ENCODE data around the gene AOPEP. TPM values are rescaled to one million over a fixed set of nuclear protein-coding genes. Genes with fewer than 3 reads are reported as not detected.

The AOPEP gene
- total RNA-seq, 1 donor from 2014 or later: 175 TPM

DNA sequence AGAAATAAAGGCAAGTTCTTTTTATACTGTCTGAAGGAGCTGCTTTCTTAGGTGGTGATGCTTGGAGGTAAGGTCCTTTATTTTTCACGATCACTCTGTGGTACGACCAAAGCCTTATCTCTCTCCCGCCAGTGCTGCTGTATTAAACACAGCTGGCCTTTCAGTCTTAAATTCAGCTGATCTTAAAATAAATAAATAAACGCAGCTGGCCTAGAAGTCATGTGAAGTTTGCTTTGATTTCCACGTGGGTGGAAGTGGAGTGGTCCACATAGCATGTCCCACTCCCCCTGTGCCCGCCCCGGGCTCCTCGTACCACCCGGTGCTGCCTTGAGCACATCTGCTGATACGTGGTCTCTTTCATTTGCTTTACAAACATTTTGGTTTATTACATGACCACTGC lies 330.6 kb downstream of the AOPEP start:
- H3K4me3 ChIP-seq: peak overlapping the region; percentile 55
- peaks cover 22% of the 10 kb centered on the region for H3K36me3 ChIP-seq
- DNase-seq: no peak
- intact Hi-C loops (cut with micrococcal nuclease): no loop called here
- TF ChIP-seq, protein P1, sequence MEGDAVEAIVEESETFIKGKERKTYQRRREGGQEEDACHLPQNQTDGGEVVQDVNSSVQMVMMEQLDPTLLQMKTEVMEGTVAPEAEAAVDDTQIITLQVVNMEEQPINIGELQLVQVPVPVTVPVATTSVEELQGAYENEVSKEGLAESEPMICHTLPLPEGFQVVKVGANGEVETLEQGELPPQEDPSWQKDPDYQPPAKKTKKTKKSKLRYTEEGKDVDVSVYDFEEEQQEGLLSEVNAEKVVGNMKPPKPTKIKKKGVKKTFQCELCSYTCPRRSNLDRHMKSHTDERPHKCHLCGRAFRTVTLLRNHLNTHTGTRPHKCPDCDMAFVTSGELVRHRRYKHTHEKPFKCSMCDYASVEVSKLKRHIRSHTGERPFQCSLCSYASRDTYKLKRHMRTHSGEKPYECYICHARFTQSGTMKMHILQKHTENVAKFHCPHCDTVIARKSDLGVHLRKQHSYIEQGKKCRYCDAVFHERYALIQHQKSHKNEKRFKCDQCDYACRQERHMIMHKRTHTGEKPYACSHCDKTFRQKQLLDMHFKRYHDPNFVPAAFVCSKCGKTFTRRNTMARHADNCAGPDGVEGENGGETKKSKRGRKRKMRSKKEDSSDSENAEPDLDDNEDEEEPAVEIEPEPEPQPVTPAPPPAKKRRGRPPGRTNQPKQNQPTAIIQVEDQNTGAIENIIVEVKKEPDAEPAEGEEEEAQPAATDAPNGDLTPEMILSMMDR (IDR thresholded peaks at IDR 0.05; ENCODE audit: borderline replicate concordance): no peak
- H3K9me3 ChIP-seq (replicated peaks): no peaks in the 10 kb centered on the region
- H3K4me1 ChIP-seq: peaks cover 100% of the 10 kb centered on the region
- no peaks in the 10 kb centered on the region for H3K27me3 ChIP-seq (ENCODE audit: low read depth)
- H3K27ac ChIP-seq (replicated peaks): peak overlapping the region; percentile 91

DNA sequence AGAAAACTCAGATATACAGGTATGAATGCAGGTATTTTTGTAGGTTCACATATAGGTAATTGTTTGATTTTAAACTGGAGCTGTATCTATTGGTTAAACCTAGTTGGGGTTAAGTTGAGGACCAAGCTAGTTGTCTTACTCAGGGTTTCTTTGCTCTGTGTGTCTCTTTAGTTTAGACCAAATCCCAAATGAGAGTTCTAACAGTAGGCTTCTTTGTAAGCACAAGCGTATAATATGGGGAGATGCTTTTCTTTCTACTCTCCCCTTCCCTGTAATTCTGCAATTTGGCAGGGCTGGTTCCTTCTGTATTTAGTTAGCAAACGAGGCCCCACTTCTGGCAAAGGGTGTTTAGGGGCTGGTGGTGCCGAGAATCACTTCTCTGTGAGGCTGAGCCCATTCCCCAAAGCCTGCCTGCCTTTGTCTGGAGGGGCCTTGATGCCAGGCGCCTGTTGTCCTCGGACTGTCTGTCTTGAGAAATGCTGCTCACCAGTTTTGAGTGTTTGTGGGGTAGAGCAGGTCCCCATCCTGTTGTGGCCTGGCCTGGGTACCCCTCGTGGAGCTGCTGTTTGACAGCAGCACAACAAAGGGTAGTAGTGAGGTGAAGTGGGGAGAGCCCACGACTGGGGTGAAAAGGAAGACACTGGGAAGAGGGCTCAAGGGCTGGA lies 331.8 kb downstream of the AOPEP start:
- H3K4me1 ChIP-seq: peaks cover 100% of the 10 kb centered on the region
- TF ChIP-seq, protein P1 (IDR thresholded peaks at IDR 0.05; ENCODE audit: borderline replicate concordance): no peak
- peak overlapping the region; percentile 91 for H3K27ac ChIP-seq (replicated peaks)
- H3K27me3 ChIP-seq (ENCODE audit: low read depth): no peaks in the 10 kb centered on the region
- no peaks in the 10 kb centered on the region for H3K9me3 ChIP-seq (replicated peaks)
- peaks cover 33% of the 10 kb centered on the region for H3K36me3 ChIP-seq
- H3K4me3 ChIP-seq: peak overlapping the region; percentile 55
- intact Hi-C loops (cut with micrococcal nuclease): no loop called here
- DNase-seq: no peak

DNA sequence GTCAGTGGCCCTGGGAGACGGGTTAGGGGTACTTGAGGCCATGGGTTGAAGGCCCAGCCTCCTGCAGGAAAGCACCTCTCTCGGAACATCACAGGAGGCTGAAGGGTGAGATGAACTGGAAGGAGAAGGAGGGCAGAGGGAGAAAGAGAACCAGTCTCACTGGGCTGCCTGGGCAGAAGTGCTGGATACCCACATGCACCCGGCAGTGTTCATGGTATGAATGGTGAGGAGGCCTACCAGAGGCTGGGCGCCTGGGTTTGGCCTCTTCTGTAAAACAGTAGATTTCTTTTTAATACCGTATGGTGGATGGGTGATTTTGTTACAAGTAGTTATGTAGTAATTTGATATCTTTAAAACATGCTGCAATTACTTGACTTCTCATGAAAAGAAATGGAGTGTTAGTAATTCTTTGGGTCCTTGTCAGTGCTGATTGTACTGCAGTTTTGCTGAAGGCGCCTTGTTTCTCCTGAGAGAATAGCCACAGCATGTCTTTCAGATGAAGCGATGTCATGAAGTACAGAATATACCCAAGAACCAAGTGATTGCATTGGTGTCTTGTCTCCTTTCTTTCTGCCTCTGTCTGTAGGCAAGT lies 332.4 kb downstream of the AOPEP start:
- intact Hi-C loops (cut with micrococcal nuclease): no loop called here
- peaks cover 37% of the 10 kb centered on the region for H3K36me3 ChIP-seq
- H3K27me3 ChIP-seq (ENCODE audit: low read depth): no peaks in the 10 kb centered on the region
- no peak for DNase-seq
- peaks cover 100% of the 10 kb centered on the region for H3K4me1 ChIP-seq
- H3K9me3 ChIP-seq (replicated peaks): no peaks in the 10 kb centered on the region
- H3K4me3 ChIP-seq: peak overlapping the region; percentile 55
- TF ChIP-seq, protein P1 (IDR thresholded peaks at IDR 0.05; ENCODE audit: borderline replicate concordance): no peak
- peak overlapping the region; percentile 91 for H3K27ac ChIP-seq (replicated peaks)

DNA sequence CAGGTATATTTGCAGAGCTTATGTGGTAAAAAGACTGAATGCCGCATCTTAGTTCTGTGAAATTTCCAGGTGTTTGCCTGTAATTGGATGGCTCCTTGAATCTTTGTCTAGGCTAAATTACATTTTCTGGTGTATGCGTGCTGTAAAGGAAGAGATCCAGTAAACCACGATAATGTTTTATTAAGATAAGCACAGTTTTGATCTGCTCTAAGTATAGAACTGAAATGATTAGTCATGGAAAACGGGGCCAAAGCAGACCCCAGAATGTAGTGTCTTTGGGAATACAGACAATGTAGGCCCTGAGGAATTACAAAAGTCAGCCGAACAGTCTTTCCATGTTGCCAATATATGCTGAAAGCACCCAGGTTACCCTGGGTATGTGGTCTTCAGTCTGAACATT lies 333.7 kb downstream of the AOPEP start:
- no peak for DNase-seq
- Histone ChIP-seq H3K4me1 (peaks cover 100% of the 10 kb centered on the region), H3K9me3 (replicated peaks) (no peaks in the 10 kb centered on the region), H3K27me3 (ENCODE audit: low read depth) (no peaks in the 10 kb centered on the region), H3K27ac (replicated peaks) (peak overlapping the region; percentile 75), H3K4me3 (no peak overlapping the region), H3K36me3 (peaks cover 45% of the 10 kb centered on the region)
- TF ChIP-seq, protein P1 (IDR thresholded peaks at IDR 0.05; ENCODE audit: borderline replicate concordance): no peak
- intact Hi-C loops (cut with micrococcal nuclease): no loop called here

DNA sequence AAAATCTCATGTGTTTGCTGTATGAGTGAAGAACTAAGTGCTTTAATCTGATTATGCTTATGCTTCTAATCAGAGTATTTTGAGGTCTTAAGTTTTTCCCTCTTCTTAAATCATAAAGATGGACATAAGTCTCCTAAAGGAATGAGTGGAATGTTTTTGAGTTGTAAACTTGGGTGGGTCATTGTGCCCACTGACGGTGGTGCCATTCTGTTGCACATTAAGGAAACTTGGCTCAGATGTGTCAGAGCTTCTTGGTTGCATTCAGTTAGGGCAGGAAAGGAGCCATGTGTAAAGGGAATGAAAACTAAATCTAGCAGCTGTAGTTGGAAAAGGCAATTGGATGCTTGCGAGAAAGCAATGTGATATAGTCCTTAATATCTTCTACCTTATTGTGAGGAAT lies 334.4 kb downstream of the AOPEP start:
- Histone ChIP-seq H3K27ac (replicated peaks) (peak overlapping the region; percentile 75), H3K4me1 (peaks cover 100% of the 10 kb centered on the region), H3K27me3 (ENCODE audit: low read depth) (no peaks in the 10 kb centered on the region), H3K4me3 (no peak overlapping the region), H3K9me3 (replicated peaks) (no peaks in the 10 kb centered on the region), H3K36me3 (peaks cover 50% of the 10 kb centered on the region)
- DNase-seq: no peak
- TF ChIP-seq, protein P1 (IDR thresholded peaks at IDR 0.05; ENCODE audit: borderline replicate concordance): no peak
- intact Hi-C loops (cut with micrococcal nuclease): no loop called here
